HG02943 (cell line): ENCODE measurements around the gene GH1.
"Not testable (repeated sequence)": the region's sequence is repeated elsewhere in the genome, so short reads cannot be mapped to it uniquely, and the experiment has no call there.

Source experiments
- ATAC-seq: cut with Tn5 transposase; IDR thresholded peaks from one replicate; pipeline ENCODE4 v1.9.1; 2021; ENCODE audit warnings: mild to moderate bottlenecking, low read depth, moderate library complexity; ENCODE audit not compliant: unreplicated experiment

GH1 gene

GRCh38 chr17:63918789-63919305 is at the start of gene GH1:
Gene GH1, minus strand, starts transcription at chr17:63918839. Its CDS starts 63 bp downstream, at chr17:63918776.
- ATAC-seq: not testable (repeated sequence)

- no peak for ATAC-seq
Measured at GRCh38 chr17:63967953-63968352, 49.3 kb upstream of the GH1 start.

GRCh38 chr17:63966646-63967264 is 48.1 kb upstream of the GH1 start:
- no peak for ATAC-seq

- no peak for ATAC-seq
Measured at GRCh38 chr17:63963123-63963522, 44.5 kb upstream of the GH1 start.

GRCh38 chr17:63962298-63962744 is 43.7 kb upstream of the GH1 start:
- ATAC-seq: no peak

GRCh38 chr17:63961355-63962212 is 42.9 kb upstream of the GH1 start:
- ATAC-seq: no peak

GRCh38 chr17:63960430-63960829 is 41.8 kb upstream of the GH1 start:
- no peak for ATAC-seq

GRCh38 chr17:63960006-63960405 is 41.4 kb upstream of the GH1 start:
- ATAC-seq: no peak

- ATAC-seq: no peak
Measured at GRCh38 chr17:63956296-63956920, 37.8 kb upstream of the GH1 start.

GRCh38 chr17:63955791-63956190 is 37.2 kb upstream of the GH1 start:
- no peak for ATAC-seq

GRCh38 chr17:63955232-63955631 is 36.6 kb upstream of the GH1 start:
- ATAC-seq: no peak

- ATAC-seq: no peak
Measured at GRCh38 chr17:63954402-63955063, 35.9 kb upstream of the GH1 start.

GRCh38 chr17:63950940-63951907 is 32.6 kb upstream of the GH1 start:
- ATAC-seq: no peak

- no peak for ATAC-seq
Measured at GRCh38 chr17:63949576-63950250, 31.1 kb upstream of the GH1 start.

GRCh38 chr17:63948521-63948920 is 29.9 kb upstream of the GH1 start:
- no peak for ATAC-seq

GRCh38 chr17:63947711-63948330 is 29.2 kb upstream of the GH1 start:
- no peak for ATAC-seq

- no peak for ATAC-seq
Measured at GRCh38 chr17:63946440-63947363, 28.1 kb upstream of the GH1 start.
